Measurements from ENCODE around the gene ZNF407.

- no peak for TF ChIP-seq CTCF (IDR thresholded peaks at IDR 0.05)
- no peak for TF ChIP-seq POLR2A (IDR thresholded peaks at IDR 0.05)
Measured at GRCh38 chr18:75000920-75001319, 403.2 kb downstream of the ZNF407 start.
